CD4-positive, alpha-beta T cell treated with Interleukin-15 for 4 hours (primary cell): ENCODE measurements around the gene COMT.

Experiments
- DNase-seq: peaks from one replicate; pipeline ENCODE4 v3.0.0-alpha.2; 2020; ENCODE audit warnings: low spot score

Gene COMT

GRCh38 chr22:19969141-19969928 lies 27.8 kb downstream of the COMT start:
- no peak for DNase-seq

- DNase-seq, result no peak
Observed at GRCh38 chr22:19970031-19970478, 28.5 kb downstream of the COMT start.

- DNase-seq, result peak; percentile 78
Observed at GRCh38 chr22:19970479-19971275, 29.1 kb downstream of the COMT start.

- DNase-seq, result no peak
Observed at GRCh38 chr22:19971276-19972124, 29.9 kb downstream of the COMT start.

- no peak for DNase-seq
Observed at GRCh38 chr22:19972251-19972650, 30.7 kb downstream of the COMT start.

GRCh38 chr22:19972652-19973550 lies 31.3 kb downstream of the COMT start:
- no peak for DNase-seq

- DNase-seq, result no peak
Observed at GRCh38 chr22:19973551-19974267, 32.1 kb downstream of the COMT start.

- no peak for DNase-seq
Observed at GRCh38 chr22:19974268-19974861, 32.8 kb downstream of the COMT start.

GRCh38 chr22:19974935-19975706 lies 33.5 kb downstream of the COMT start:
- DNase-seq, result no peak

- DNase-seq, result no peak
Observed at GRCh38 chr22:19975707-19976035, 34.1 kb downstream of the COMT start.

GRCh38 chr22:19976671-19977070 lies 35.1 kb downstream of the COMT start:
- no peak for DNase-seq

GRCh38 chr22:19977296-19978243 lies 36.0 kb downstream of the COMT start:
- no peak for DNase-seq

- no peak for DNase-seq
Observed at GRCh38 chr22:19978748-19979147, 37.2 kb downstream of the COMT start.

GRCh38 chr22:19979712-19980493 lies 38.3 kb downstream of the COMT start:
- no peak for DNase-seq

GRCh38 chr22:19980766-19981165 lies 39.2 kb downstream of the COMT start:
- DNase-seq, result no peak

GRCh38 chr22:19981171-19981960 lies 39.8 kb downstream of the COMT start:
- DNase-seq, result no peak
